BJ (cell line): ENCODE data around the gene RDH16. TPM values are rescaled to one million over a fixed set of nuclear protein-coding genes. Genes with fewer than 3 reads are reported as not detected.
"Not testable (repeated sequence)": the region's sequence is repeated elsewhere in the genome, so short reads cannot be mapped to it uniquely, and the experiment has no call there.

ENCODE experiments used
- CTCF ChIA-PET: fragments of 350-600 bp; formaldehyde crosslinking; extraction: SDS; loops from one replicate; lab custom pipeline; 2021; ENCODE audit warnings: antibody characterized with exemption, inconsistent platforms; lab: Yijun Ruan, JAX
- POLR2A ChIA-PET: fragments of 300-600 bp; sonication (Branson Sonifier 250); formaldehyde crosslinking; extraction: SDS; loops from one replicate; lab custom pipeline; 2021; ENCODE audit warnings: antibody characterized with exemption; lab: Charles Lee
- DNase-seq: peaks from one replicate; pipeline ENCODE4 v3.0.0-alpha.2; 2011; ENCODE audit warnings: low read depth
- H3K27me3 ChIP-seq: 2 replicates; pipeline ENCODE4 v1.6.0; 2011; ENCODE audit warnings: low read length; ENCODE audit not compliant: control insufficient read depth, insufficient read depth
- H3K36me3 ChIP-seq: 2 replicates; pipeline ENCODE4 v1.5.1; 2011; ENCODE audit warnings: low read length; ENCODE audit not compliant: control insufficient read depth, insufficient read depth
- H3K4me3 ChIP-seq: 2 replicates; pipeline ENCODE4 v1.5.1; 2011; ENCODE audit warnings: low read depth, mild to moderate bottlenecking, control low read depth, low read length
- CTCF ChIP-seq: IDR thresholded peaks from 2 replicates; pipeline ENCODE4 v1.5.1; 2011; ENCODE audit warnings: low read depth, mild to moderate bottlenecking, control low read depth, inconsistent platforms, low read length, moderate library complexity; ENCODE audit not compliant: insufficient read depth
- polyA plus RNA-seq: library from polyadenylated mRNA; depleted of rRNA; stranded (reverse); fragments of >200 nt; gene quantifications from 2 replicates; pipeline ENCODE4 v1.2.3, GENCODE V29; 2011

The RDH16 gene
- polyA plus RNA-seq, 1 experiment: 0.07 TPM

GRCh38 chr12:56988207-56988739 lies 30.9 kb upstream of the RDH16 start:
- ChIA-PET POLR2A (interaction anchor here (0.5 kb wide), 1 partner anchor 224 kb away, joined by 11 read pairs; no protein-coding TSS in a partner anchor), CTCF (interaction anchor here (0.6 to 4.9 kb wide), 33 partner anchors 9 to 376 kb away, joined by 3 to 62 read pairs (median 4); partner anchors contain the start of genes HSD17B6, NACA and PRIM1)
- Histone ChIP-seq H3K36me3 (no peaks in the 10 kb centered on the region), H3K4me3 (no peak overlapping the region), H3K27me3 (no peaks in the 10 kb centered on the region)
- no peak for TF ChIP-seq CTCF
- DNase-seq: no peak

- H3K36me3 ChIP-seq: no peaks in the 10 kb centered on the region
- no peak for DNase-seq
- CTCF ChIA-PET: interaction anchor here (0.6 to 4.9 kb wide), 29 partner anchors 9 to 333 kb away, joined by 3 to 62 read pairs (median 4); partner anchors contain the start of genes HSD17B6, NACA and PRIM1
- H3K4me3 ChIP-seq: no peak overlapping the region
- POLR2A ChIA-PET: no interaction called here
- no peaks in the 10 kb centered on the region for H3K27me3 ChIP-seq
- TF ChIP-seq CTCF: peak; percentile 97
Observed at GRCh38 chr12:56987551-56988053, 30.2 kb upstream of the RDH16 start.

- POLR2A ChIA-PET: no interaction called here
- CTCF ChIA-PET: interaction anchor here (0.7 to 4.9 kb wide), 19 partner anchors 8 to 262 kb away, joined by 3 to 62 read pairs (median 4); partner anchors contain the start of genes HSD17B6 and NACA
- H3K27me3 ChIP-seq: no peaks in the 10 kb centered on the region
- no peak overlapping the region for H3K4me3 ChIP-seq
- H3K36me3 ChIP-seq: no peaks in the 10 kb centered on the region
- no peak for TF ChIP-seq CTCF
- DNase-seq: no peak
Observed at GRCh38 chr12:56987011-56987410, 29.6 kb upstream of the RDH16 start.

GRCh38 chr12:56985714-56986113 lies 28.3 kb upstream of the RDH16 start:
- CTCF ChIA-PET: interaction anchor here (0.7 to 4.9 kb wide), 9 partner anchors 10 to 234 kb away, joined by 3 to 62 read pairs (median 7); partner anchors contain the start of genes HSD17B6 and PRIM1
- POLR2A ChIA-PET, DNase-seq, H3K36me3 ChIP-seq, H3K27me3 ChIP-seq, H3K4me3 ChIP-seq: not testable (repeated sequence)

GRCh38 chr12:56983386-56983785 lies 26.0 kb upstream of the RDH16 start:
- ChIA-PET CTCF (interaction anchor here (0.6 kb wide), 1 partner anchor 133 kb away, joined by 3 read pairs; no protein-coding TSS in a partner anchor), POLR2A (no interaction called here)
- Histone ChIP-seq H3K27me3 (no peaks in the 10 kb centered on the region), H3K36me3 (no peaks in the 10 kb centered on the region), H3K4me3 (no peak overlapping the region)
- no peak for DNase-seq
- TF ChIP-seq CTCF: no peak

GRCh38 chr12:56982578-56983236 lies 25.3 kb upstream of the RDH16 start:
- H3K36me3 ChIP-seq, POLR2A ChIA-PET, DNase-seq, H3K4me3 ChIP-seq, CTCF ChIA-PET, H3K27me3 ChIP-seq: not testable (repeated sequence)
